Inflammatory macrophage treated with lipopolysaccharide for 4 hours (primary cell): Measurements from ENCODE around the gene KDM4B.
"Not testable (repeated sequence)": the region's sequence is repeated elsewhere in the genome, so short reads cannot be mapped to it uniquely, and the experiment has no call there.

ENCODE experiments used
- DNase-seq: peaks from one replicate; pipeline ENCODE4 v3.0.0-alpha.2; 2020

The KDM4B gene

GRCh38 chr19:4968462-4969291, at the start of gene KDM4B:
Gene KDM4B, plus strand, starts transcription at chr19:4969113. Its CDS starts 63,778 bp downstream, at chr19:5032891.
- peak; percentile 99 for DNase-seq

DNA sequence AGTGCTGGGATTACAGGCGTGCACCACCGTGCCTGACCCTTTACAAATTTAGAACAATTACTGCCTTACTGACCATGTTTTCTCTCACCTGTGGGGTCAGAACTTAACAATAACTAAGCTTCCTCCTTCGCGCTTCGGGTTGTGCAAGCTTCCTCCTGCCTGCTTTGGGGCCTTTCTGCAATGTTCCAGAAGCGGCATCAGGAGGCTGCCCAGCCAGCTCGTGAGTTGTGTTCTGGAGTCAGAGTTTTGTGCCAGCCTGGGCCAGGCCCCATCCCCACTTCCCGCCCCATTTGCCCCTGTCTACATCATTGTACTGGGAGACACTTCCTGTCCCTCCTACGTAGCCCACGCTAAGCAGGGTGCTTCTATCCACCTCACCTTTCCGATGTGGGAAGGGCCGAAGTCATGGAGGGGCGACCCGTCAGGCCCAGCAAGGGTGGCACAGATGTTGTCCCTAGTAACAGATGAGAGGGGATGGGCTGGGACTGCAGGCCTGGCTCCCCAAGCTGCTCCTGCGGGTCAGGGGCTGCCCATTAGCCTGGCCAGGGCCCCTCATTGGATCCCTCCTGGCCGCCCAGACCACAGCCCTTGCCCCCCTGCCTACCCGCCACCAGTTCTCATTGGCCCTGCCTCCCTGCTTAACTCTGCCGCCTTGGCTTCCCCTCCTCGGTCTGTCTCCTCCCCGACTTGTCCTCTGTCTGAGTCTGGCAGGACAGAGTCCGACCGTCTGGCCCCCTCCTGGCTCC, 46.2 kb upstream of the KDM4B start:
- no peak for DNase-seq

GRCh38 chr19:4923276-4923747, 45.6 kb upstream of the KDM4B start:
- DNase-seq, result no peak

- no peak for DNase-seq
These were observed 39.7 kb upstream of the KDM4B start for GRCh38 chr19:4929186-4929585.

GRCh38 chr19:4930664-4931063, 38.2 kb upstream of the KDM4B start:
- DNase-seq, result no peak

- no peak for DNase-seq
These were observed 36.2 kb upstream of the KDM4B start for GRCh38 chr19:4932711-4933110.

- DNase-seq, result no peak
These were observed 35.4 kb upstream of the KDM4B start for GRCh38 chr19:4933528-4933927.

DNA sequence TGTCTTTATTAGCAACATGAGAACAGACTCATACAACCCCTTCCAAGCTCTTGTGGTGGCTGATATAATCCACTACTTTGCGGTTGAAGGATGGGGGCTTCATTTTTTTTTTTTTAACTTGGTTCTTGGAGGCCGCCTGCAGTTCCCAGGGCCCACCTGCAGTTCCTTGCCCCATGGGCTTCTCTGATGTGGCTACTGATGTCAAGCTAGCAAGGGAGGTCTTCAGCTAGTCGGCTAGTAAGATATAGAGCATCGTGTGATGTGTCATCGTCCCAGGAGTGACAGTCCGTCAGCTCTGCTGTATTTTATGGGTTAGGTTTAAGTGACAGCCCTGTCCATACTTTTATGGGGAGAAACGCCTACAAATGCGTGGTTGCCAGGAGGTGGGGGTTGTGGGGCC, 33.5 kb upstream of the KDM4B start:
- DNase-seq, result no peak

DNA sequence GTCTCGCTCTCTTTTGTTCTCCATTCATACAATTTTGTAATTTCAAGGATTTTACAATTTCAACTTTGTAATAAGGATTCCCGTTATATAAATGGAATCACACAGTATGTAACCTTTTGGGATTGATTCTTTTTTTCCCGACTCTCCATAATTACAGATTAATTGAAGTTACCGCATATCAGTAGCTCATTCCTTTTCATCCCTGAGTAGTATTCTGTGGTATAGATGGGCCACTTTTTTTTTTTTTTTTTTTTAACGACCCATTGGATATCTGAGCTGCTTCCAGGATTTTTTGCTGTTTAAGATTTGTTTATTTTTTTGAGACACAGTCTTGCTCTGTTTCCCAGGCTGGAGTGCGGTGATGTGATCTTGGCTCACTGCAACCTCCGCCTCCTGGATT, 31.9 kb upstream of the KDM4B start:
- DNase-seq, result no peak

- not testable (repeated sequence) for DNase-seq
These were observed 30.5 kb upstream of the KDM4B start for GRCh38 chr19:4938461-4938860.

GRCh38 chr19:4939466-4939865, 29.4 kb upstream of the KDM4B start:
- no peak for DNase-seq

DNA sequence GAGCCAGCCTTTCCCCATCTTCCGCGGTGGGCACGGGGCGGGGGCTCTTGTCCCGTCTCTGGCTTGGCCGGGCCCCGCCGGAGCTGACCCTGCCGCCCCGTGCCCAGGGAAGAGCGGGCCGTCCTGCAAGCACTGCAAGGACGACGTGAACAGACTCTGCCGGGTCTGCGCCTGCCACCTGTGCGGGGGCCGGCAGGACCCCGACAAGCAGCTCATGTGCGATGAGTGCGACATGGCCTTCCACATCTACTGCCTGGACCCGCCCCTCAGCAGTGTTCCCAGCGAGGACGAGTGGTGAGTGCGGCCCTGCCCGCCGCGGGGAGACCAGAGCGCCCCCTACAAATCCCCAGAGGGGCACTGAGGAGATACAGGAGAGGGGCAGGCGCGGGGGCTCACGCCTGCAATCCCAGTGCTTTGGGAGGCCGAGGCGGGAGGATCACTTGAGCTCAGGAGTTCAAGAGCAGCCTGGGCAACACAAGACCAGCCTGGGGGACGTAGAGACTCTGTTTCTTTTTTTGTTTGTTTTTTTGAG, 27.2 kb upstream of the KDM4B start:
- DNase-seq, result not testable (repeated sequence)

GRCh38 chr19:4950650-4951049, 18.3 kb upstream of the KDM4B start:
- DNase-seq, result peak; percentile 19

- peak; percentile 58 for DNase-seq
These were observed 17.3 kb upstream of the KDM4B start for GRCh38 chr19:4951656-4952055.

- no peak for DNase-seq
These were observed 16.0 kb upstream of the KDM4B start for GRCh38 chr19:4952945-4953344.

- not testable (repeated sequence) for DNase-seq
These were observed 14.4 kb upstream of the KDM4B start for GRCh38 chr19:4954320-4955149.

- no peak for DNase-seq
These were observed 13.6 kb upstream of the KDM4B start for GRCh38 chr19:4955274-4955673.

GRCh38 chr19:4957981-4958380, 10.9 kb upstream of the KDM4B start:
- DNase-seq, result no peak

DNA sequence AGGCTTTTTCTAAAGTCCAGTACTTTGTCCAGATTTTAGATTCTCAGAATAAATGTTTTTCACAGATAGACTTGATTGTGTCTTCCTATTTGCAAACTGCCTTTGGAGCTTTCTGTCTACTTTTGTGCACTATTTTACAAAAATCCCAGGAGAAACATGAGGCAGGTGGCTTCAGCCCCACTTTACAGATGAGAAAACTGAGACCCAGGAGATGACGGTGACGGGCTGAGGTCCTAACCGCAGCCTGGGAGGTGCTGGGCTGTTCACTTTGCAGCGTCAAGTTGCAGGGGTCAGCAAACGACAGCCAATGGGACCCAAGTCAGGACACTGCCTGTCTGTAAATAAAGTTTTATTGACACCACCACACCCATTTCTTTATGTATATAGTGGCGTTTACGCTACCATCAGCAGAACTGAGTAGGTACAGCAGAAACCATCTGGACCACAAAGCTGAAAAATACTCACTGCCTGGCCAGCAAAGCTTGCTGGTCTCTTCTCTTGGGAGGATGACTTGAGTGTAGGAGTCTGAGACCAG, 6.8 kb upstream of the KDM4B start:
- DNase-seq, result no peak

- no peak for DNase-seq
These were observed 3.9 kb upstream of the KDM4B start for GRCh38 chr19:4965061-4965460.

DNA sequence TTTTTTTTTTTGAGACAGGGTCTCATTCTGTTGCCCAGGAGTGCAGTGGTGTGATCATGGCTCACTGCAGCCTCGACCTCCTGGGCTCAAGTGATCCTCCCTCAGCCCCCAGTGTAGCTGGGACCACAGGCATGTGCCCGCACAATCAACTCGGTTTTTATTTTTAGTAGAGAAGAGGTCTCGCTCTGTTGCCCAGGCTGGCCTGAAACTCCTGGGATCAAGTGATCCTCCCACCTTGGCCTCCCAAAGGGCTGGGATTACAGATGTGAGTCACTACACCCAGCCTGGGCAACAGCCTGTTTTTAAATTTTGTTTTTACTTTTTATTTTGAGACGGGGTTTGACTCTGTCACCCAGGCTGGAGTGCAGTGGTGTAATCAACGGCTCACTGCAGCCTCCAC, 2.3 kb upstream of the KDM4B start:
- DNase-seq, result no peak

GRCh38 chr19:4967738-4968461, 1.0 kb upstream of the KDM4B start:
- DNase-seq, result peak; percentile 59
